ENCODE data around the gene OR10R2. TPM values are rescaled to one million over a fixed set of nuclear protein-coding genes. Genes with fewer than 3 reads are reported as not detected.

OR10R2 gene
- total RNA-seq, 4 donors from 2014 or later, result not detected

DNA sequence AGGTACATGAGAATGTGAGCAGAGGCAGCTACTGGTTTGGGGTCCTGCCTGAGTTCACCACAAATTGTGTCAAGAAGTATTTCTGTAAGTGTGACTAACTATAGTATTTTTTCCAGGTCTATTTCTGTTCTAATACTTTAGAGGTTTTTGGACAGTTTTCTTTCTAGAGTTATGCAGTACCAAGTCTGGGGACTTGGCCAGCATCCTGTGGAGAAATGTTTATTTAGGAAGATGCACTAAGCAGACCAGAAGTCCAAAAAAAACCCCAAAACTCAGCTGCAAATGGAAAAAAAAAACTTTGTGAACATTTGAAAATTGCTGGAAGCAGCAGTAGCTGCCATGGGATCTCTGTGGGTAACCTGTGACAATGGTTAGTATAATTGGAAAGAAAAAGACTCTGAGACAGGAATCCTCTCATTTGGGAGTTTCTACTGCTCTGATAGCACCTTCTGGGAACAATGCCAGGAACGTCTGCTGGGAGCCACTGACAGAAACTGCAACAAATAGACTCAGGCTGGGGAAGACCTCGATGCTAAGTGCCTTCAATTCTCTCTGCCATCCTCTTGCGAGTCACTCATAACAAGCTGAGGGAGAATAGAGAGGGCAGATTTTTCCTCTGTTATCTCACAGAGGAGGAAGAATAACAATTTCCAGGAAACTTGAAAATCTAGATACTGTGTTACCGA lies 37.6 kb downstream of the OR10R2 start:
- Histone ChIP-seq H3K27me3 (no peaks in the 10 kb centered on the region), H3K27ac (no peak overlapping the region), H3K4me3 (replicated peaks in 1 of 3) (no peak overlapping the region), H3K36me3 (no peaks in the 10 kb centered on the region), H3K9me3 (no peaks in the 10 kb centered on the region), H3K4me1 (no peaks in the 10 kb centered on the region)
- DNase-seq, result no peak
- WGBS, 2 donors, result 19% methylated on average over 4 of the region's 4 CpGs
- intact Hi-C loops (cut with DNase I), result no loop called here
- TF ChIP-seq, protein P1, sequence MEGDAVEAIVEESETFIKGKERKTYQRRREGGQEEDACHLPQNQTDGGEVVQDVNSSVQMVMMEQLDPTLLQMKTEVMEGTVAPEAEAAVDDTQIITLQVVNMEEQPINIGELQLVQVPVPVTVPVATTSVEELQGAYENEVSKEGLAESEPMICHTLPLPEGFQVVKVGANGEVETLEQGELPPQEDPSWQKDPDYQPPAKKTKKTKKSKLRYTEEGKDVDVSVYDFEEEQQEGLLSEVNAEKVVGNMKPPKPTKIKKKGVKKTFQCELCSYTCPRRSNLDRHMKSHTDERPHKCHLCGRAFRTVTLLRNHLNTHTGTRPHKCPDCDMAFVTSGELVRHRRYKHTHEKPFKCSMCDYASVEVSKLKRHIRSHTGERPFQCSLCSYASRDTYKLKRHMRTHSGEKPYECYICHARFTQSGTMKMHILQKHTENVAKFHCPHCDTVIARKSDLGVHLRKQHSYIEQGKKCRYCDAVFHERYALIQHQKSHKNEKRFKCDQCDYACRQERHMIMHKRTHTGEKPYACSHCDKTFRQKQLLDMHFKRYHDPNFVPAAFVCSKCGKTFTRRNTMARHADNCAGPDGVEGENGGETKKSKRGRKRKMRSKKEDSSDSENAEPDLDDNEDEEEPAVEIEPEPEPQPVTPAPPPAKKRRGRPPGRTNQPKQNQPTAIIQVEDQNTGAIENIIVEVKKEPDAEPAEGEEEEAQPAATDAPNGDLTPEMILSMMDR (IDR thresholded peaks at IDR 0.05), result no peak
- TF ChIP-seq POLR2A (IDR thresholded peaks at IDR 0.05), result no peak

DNA sequence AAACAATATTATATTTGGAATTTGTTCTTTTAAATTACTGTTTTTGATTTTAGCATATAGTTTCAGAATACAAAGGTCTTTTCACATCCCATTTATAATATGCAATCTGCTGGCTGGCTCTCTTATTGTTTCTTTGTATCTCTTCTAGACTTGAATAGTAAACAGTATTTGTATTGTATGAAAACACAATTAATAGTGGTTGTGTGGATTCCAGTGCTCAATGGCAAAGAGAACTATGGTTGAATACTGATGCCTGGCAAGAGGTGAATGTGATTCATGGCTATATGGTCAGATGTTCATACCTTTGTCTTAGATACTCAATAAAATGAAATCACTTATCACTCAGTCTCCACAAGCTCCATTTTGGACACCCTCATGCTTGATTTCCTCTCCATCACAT lies 44.9 kb downstream of the OR10R2 start:
- Histone ChIP-seq H3K4me1 (no peaks in the 10 kb centered on the region), H3K27ac (no peak overlapping the region), H3K36me3 (no peaks in the 10 kb centered on the region), H3K4me3 (replicated peaks in 1 of 3) (no peak overlapping the region), H3K9me3 (no peaks in the 10 kb centered on the region), H3K27me3 (no peaks in the 10 kb centered on the region)
- intact Hi-C loops (cut with DNase I), result no loop called here
- DNase-seq, result no peak
- TF ChIP-seq POLR2A (IDR thresholded peaks at IDR 0.05), result no peak
- TF ChIP-seq, protein P1 (IDR thresholded peaks at IDR 0.05), result no peak

DNA sequence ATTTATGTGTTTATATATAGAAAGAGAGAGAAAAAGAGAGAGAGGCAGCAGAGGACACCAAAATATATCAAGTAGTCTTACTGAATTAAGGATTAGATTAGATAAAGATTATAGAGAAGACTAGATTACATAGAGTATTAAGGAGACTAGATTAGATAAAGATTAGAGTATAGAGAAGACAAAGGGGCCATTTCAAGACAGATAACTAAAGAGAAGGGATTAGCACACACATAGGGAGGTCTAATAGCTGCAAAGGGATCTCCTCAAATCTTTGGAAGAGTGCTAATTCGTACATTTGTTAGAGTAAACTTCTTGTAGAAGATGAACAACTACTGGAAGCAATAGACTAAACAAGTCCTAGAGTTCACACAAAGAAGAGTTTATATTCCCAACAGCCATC lies 48.0 kb downstream of the OR10R2 start:
- Histone ChIP-seq H3K4me1 (no peaks in the 10 kb centered on the region), H3K36me3 (no peaks in the 10 kb centered on the region), H3K9me3 (no peaks in the 10 kb centered on the region), H3K27ac (no peak overlapping the region), H3K27me3 (no peaks in the 10 kb centered on the region), H3K4me3 (replicated peaks in 1 of 3) (no peak overlapping the region)
- WGBS, 2 donors, result 44 to 51% methylated on average over 1 of the region's 1 CpG
- TF ChIP-seq, protein P1 (IDR thresholded peaks at IDR 0.05), result no peak
- no peak for TF ChIP-seq POLR2A (IDR thresholded peaks at IDR 0.05)
- DNase-seq, result no peak
- intact Hi-C loops (cut with DNase I), result no loop called here

DNA sequence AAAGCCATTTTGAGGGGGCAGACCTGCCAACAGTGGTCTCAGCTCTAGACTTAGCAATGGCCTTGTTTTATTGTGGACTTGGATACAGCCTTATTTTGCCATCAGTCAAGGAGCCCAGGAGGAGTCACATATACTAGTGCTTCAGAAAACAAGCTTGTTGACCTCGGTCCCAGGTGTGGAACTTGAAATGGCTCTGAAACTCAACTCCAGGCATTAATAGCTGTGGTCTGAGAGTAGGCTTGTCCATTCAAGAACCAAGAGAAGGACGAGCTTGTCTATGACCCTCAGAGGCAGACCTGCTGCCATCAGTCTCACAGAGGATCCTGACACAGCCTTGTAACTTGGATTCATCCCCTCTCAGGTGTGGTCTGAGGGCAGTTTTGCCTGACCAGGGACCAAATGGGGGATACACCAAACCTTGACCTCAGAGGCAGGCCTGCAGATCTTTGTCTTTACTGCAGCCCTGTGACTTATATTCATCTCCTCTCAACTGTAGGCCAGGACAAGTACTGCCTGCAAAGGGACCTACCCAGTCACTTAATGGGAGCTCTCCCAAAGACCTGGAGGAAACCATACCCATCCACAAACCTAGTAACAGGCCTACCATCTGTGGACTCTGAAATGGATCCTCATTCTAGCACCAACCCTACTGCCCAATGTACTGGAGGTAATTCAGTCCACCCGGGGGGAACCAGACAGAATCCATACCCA lies 49.1 kb downstream of the OR10R2 start:
- 72 to 89% methylated on average over 3 of the region's 3 CpGs for WGBS, 2 donors
- Histone ChIP-seq H3K4me1 (no peaks in the 10 kb centered on the region), H3K27ac (no peak overlapping the region), H3K9me3 (no peaks in the 10 kb centered on the region), H3K27me3 (no peaks in the 10 kb centered on the region), H3K36me3 (no peaks in the 10 kb centered on the region), H3K4me3 (replicated peaks in 1 of 3) (no peak overlapping the region)
- DNase-seq, result no peak
- intact Hi-C loops (cut with DNase I), result no loop called here
- TF ChIP-seq POLR2A (IDR thresholded peaks at IDR 0.05), result no peak
- TF ChIP-seq, protein P1 (IDR thresholded peaks at IDR 0.05), result no peak

DNA sequence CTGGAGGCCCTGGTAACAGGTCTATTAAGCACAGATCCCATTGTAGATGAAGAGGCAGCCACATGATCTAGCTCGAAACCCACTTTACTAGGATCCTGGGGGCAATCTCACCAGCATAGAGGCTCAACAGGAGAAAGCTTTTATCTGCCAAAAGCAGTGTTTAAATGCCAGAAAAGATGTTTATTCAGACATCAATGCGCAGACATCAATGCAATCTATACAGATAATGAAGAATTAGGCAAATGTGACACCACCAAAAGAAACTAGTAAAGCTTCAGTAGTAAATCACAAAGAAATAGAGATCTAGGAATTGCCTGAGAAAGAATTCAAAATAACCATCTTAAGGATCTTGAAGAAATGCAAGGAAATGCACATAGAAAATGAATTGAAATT lies 49.6 kb downstream of the OR10R2 start:
- 90 to 95% methylated on average over 2 of the region's 2 CpGs for WGBS, 2 donors
- Histone ChIP-seq H3K4me3 (replicated peaks in 1 of 3) (no peak overlapping the region), H3K36me3 (no peaks in the 10 kb centered on the region), H3K4me1 (no peaks in the 10 kb centered on the region), H3K27me3 (no peaks in the 10 kb centered on the region), H3K27ac (no peak overlapping the region), H3K9me3 (no peaks in the 10 kb centered on the region)
- TF ChIP-seq, protein P1 (IDR thresholded peaks at IDR 0.05), result no peak
- no peak for TF ChIP-seq POLR2A (IDR thresholded peaks at IDR 0.05)
- intact Hi-C loops (cut with DNase I), result no loop called here
- no peak for DNase-seq

Data from thyroid gland (tissue), 4 donors.